Gastrocnemius medialis (tissue), 4 donors: ENCODE results near the gene ZNF324. TPM values are rescaled to one million over a fixed set of nuclear protein-coding genes. Genes with fewer than 3 reads are reported as not detected.

Experiments used
- ATAC-seq, 2 donors: fragments of 150-250 bp; one replicate each; pipeline ENCODE4 v1.9.1; 2016
- DNase-seq, 2 donors: peaks; one replicate each; pipeline ENCODE4 v3.0.0-alpha.2; 2019
- H3K27ac ChIP-seq, 4 donors: fragments of 200-600 bp; sonication (generic); 1 replicate in 1 of 4; 2 replicates in 3 of 4; pipeline ENCODE4 v1.5.1; 2016 to 2018; ENCODE audit warnings: mild to moderate bottlenecking in 2 of 4, moderate library complexity in 1 of 4
- H3K27me3 ChIP-seq, 3 donors: fragments of 200-600 bp; sonication (generic) in 2 of 3; 1 replicate in 1 of 3; 2 replicates in 2 of 3; pipeline versions ENCODE4 v1.5.1 to v1.6.0; 2016 to 2019; ENCODE audit warnings: mild to moderate bottlenecking in 1 of 3, moderate library complexity in 1 of 3
- H3K36me3 ChIP-seq, 2 donors: fragments of 200-600 bp; sonication (generic) in 1 of 2; one replicate each; pipeline ENCODE4 v1.5.1; 2017 to 2018
- H3K4me1 ChIP-seq, 2 donors: fragments of 200-600 bp; sonication (generic) in 1 of 2; one replicate each; pipeline ENCODE4 v1.5.1; 2016 to 2017; ENCODE audit warnings: mild to moderate bottlenecking in 2 of 2
- H3K4me3 ChIP-seq, 4 donors: fragments of 200-600 bp; sonication (generic) in 3 of 4; 1 replicate in 1 of 4; 2 replicates in 3 of 4; pipeline ENCODE4 v1.5.1; 2016 to 2019; ENCODE audit warnings: mild to moderate bottlenecking in 2 of 4
- H3K9me3 ChIP-seq, 3 donors: fragments of 200-600 bp; sonication (generic) in 2 of 3; 1 replicate in 1 of 3; 2 replicates in 2 of 3; pipeline ENCODE4 v1.5.1; 2016 to 2019
- POLR2A ChIP-seq, 2 donors: fragments of 450-650 bp; IDR thresholded peaks; one replicate each; pipeline ENCODE4 v1.6.1; 2017; ENCODE audit warnings: antibody characterized with exemption in 2 of 2, mild to moderate bottlenecking in 2 of 2, moderate library complexity in 2 of 2
- in situ Hi-C, 4 donors: fragments of 200-750 bp; cut with MboI; loops; one replicate each; pipeline versions ENCODE4 v1.15.0 to v1.8.0; 2017; ENCODE audit warnings: low sequenced_read_pairs in 4 of 4
- intact Hi-C: fragments of 100-400 bp; cut with DNase I; formaldehyde crosslinking; loops from one replicate; pipeline ENCODE4 v1.15.1; 2023; ENCODE audit warnings: low total_unique reads
- total RNA-seq, 4 donors: library from RNA; depleted of rRNA; stranded (reverse); fragments of >200 nt; gene quantifications; one replicate each; pipeline versions ENCODE4 v1.1.0 to v1.2.3, GENCODE V29; 2016
- TF ChIP-seq, protein P1 (sequence below), 5 experiments: fragments of 450-650 bp in 3 of 5; fragments of 200-600 bp in 2 of 5; sonication (generic) in 2 of 5; IDR thresholded peaks in 4 of 5; conservative IDR thresholded peaks in 1 of 5; 1 replicate in 4 of 5; 2 replicates in 1 of 5; pipeline ENCODE4 v1.5.1; 2016 to 2019; ENCODE audit warnings: antibody characterized with exemption in 5 of 5, mild to moderate bottlenecking in 3 of 5, moderate library complexity in 3 of 5

ZNF324 gene
- total RNA-seq, 4 donors from 2014 or later, result 8.1 to 11.4 (median 11.3) TPM

DNA sequence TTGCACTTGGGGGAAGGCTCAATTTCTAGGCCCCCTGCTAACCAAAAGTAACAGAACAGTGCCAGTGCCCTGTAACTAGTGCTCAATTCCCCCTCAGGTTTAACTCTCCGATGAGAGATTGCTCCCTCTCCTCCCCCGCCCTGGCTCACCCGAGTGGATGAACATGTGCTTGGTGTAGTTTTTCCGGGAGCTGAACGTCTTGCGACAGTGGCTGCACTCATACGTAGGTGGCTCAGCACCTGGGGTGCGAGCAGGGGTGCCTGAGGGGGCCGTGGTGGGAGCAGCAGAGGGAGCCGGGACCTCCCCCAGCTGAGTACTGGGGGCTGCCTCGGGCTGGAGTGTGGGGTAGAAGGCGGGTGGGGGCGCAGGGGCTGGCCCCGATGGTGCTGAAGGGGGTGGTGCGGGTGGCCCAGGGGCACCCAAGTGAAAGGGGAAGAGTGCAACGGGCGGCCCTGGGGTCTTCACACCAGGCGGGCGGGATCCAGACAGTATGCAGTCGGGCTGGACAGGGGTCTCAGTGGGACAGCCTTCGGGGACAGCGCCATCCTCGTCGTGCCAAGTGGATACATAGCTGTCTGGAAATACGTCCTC, 49.5 kb downstream of the ZNF324 start:
- intact Hi-C loops, result no loop called here
- H3K4me1 ChIP-seq, result peaks cover 34 to 40% of the 10 kb centered on the region in 2 donors
- no peak for TF ChIP-seq POLR2A (IDR thresholded peaks at IDR 0.05)
- TF ChIP-seq, protein P1, sequence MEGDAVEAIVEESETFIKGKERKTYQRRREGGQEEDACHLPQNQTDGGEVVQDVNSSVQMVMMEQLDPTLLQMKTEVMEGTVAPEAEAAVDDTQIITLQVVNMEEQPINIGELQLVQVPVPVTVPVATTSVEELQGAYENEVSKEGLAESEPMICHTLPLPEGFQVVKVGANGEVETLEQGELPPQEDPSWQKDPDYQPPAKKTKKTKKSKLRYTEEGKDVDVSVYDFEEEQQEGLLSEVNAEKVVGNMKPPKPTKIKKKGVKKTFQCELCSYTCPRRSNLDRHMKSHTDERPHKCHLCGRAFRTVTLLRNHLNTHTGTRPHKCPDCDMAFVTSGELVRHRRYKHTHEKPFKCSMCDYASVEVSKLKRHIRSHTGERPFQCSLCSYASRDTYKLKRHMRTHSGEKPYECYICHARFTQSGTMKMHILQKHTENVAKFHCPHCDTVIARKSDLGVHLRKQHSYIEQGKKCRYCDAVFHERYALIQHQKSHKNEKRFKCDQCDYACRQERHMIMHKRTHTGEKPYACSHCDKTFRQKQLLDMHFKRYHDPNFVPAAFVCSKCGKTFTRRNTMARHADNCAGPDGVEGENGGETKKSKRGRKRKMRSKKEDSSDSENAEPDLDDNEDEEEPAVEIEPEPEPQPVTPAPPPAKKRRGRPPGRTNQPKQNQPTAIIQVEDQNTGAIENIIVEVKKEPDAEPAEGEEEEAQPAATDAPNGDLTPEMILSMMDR (IDR thresholded peaks at IDR 0.05 in 4 of 5, conservative IDR thresholded peaks at IDR 0.05 in 1 of 5), result no peak

DNA sequence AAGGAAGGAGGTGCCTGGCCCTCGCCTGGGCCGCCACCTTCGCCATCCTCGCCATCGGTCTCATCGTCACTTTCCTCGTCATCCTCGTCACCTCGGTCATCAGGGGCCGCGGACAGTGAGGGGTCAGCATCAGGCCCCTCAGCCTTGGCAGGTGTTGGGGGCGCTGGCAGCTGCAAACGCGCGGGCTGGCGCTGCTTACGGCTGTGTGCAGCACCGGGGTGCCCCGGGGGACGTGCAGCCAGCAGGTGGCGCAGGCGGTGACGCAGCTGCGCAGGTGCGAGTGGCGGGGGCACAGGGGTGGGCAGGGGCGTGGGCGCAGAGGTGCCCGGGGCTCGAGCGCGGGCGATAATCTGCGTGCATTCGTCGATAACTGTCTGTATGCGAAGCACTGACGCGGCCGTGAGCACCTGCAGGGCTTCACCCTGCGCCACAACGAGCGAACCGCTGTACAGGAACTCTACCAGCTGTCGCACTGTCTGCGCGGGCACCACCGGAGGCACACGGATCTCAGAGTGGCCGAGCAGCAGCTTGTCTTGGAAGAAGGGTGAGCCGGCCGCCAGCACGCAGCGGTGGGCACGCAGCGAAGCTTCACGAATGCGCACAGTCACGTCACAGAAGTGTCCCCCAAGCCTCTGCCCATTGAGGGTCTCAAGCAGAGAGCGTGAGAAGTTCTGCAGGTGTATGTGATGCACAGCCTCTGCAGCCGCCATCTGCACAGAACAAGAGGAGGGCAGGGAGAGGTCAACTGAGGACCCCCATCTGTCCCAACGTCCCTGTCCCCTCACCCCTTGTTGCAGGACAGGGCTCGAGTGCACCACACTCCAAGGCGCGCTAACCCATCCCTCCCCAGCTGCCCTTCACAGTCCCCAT, 50.3 kb downstream of the ZNF324 start:
- DNase-seq (no peak), ATAC-seq (no peak)
- H3K27ac ChIP-seq, result no peak overlapping the region
- H3K4me1 ChIP-seq, result peaks cover 34 to 40% of the 10 kb centered on the region in 2 donors
- peaks cover 0 to 15% of the 10 kb centered on the region in 2 donors for H3K36me3 ChIP-seq
- H3K27me3 ChIP-seq, result no peaks in the 10 kb centered on the region
- no peak overlapping the region for H3K4me3 ChIP-seq
- H3K9me3 ChIP-seq, result no peaks in the 10 kb centered on the region
- in situ Hi-C loops (no loop called here), intact Hi-C loops (no loop called here)
- TF ChIP-seq, protein P1 (IDR thresholded peaks at IDR 0.05 in 4 of 5, conservative IDR thresholded peaks at IDR 0.05 in 1 of 5), result no peak
- TF ChIP-seq POLR2A (IDR thresholded peaks at IDR 0.05), result no peak

More for the DNA sequence above, 49.5 kb downstream of the ZNF324 start:
- in situ Hi-C loops, result no loop called here
- Histone ChIP-seq H3K9me3 (no peaks in the 10 kb centered on the region), H3K27ac (peak overlapping the region in 2 of 4 donors; percentile 33 to 36), H3K4me3 (no peak overlapping the region), H3K27me3 (no peaks in the 10 kb centered on the region), H3K36me3 (peaks cover 0 to 15% of the 10 kb centered on the region in 2 donors)
- ATAC-seq (no peak), DNase-seq (no peak)

DNA sequence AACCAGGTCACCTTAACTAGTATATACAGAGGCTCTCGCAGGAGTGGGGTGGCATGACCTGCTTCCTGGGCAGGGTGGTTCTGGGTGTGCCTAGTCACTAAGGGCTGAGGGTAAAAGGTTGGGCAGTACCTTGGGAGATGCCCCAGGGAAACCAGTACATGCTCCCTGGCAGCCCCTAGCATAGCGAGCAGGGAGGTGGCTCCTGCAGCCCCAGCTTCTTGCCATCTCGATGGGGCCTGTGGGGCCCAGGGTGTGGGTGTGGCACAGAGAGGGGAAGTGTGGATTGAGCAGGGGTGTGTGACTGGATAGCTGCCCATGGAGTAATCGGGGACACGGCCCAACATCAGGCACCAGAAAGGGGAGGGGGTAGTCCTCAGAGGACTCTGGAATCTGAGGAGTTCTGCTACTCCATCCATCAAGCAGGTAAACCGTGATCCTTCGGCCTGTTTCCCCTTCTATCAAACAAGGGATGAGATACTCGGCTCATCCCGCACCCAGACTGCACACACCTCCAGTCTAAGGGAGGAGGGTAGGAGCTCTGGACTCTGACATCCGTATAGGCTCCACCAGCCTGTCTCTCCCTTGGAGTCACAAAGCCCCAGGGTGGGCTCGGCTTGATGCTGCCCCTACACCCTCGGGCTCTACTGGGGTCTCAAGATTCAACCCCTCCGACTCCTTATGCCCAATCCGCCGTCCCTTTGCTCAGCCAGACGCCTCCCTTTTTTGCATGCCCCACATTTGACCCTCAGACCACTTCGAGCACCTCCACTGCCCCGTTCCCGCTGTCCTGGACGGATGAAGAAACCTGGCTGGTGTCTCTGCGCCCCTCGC, 51.6 kb downstream of the ZNF324 start:
- Histone ChIP-seq H3K27ac (peak overlapping the region; percentile 84 to 96 (median 94)), H3K4me3 (peak overlapping the region; percentile 69 to 88 (median 80)), H3K36me3 (peaks cover 0 to 15% of the 10 kb centered on the region in 2 donors), H3K9me3 (no peaks in the 10 kb centered on the region), H3K27me3 (no peaks in the 10 kb centered on the region), H3K4me1 (peaks cover 34 to 40% of the 10 kb centered on the region in 2 donors)
- DNase-seq (no peak), ATAC-seq (no peak)
- intact Hi-C loops, result loop anchor here (1.0 kb wide), 4 partner anchors 19 to 213 kb away; partner anchors contain the start of genes ERVK3-1 and TRIM28
- in situ Hi-C loops, result no loop called here
- TF ChIP-seq POLR2A (IDR thresholded peaks at IDR 0.05), result no peak
- TF ChIP-seq, protein P1 (IDR thresholded peaks at IDR 0.05 in 4 of 5, conservative IDR thresholded peaks at IDR 0.05 in 1 of 5), result peak in 3 of 5 experiments; percentile 39 to 46 (median 42)

DNA sequence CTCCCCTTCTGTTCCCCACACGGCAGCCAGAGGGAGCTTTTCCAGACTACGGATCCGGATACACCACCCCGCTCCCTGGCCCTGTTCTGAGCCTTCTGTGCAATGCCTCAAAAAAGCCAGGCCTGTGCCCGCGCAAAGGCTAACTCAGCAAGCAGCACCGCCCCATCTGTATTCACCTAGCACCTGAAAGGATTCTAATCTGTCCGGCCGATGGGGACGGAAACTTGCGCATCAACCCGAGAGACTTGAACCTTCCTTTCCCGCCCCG, 52.1 kb downstream of the ZNF324 start:
- in situ Hi-C loops (no loop called here), intact Hi-C loops (loop anchor here (1.0 kb wide), 4 partner anchors 20 to 214 kb away; partner anchors contain the start of genes ERVK3-1 and TRIM28)
- no peaks in the 10 kb centered on the region for H3K27me3 ChIP-seq
- ATAC-seq (peak; percentile 28 to 40), DNase-seq (peak; percentile 20 to 39)
- H3K9me3 ChIP-seq, result no peaks in the 10 kb centered on the region
- no peak for TF ChIP-seq POLR2A (IDR thresholded peaks at IDR 0.05)
- TF ChIP-seq, protein P1 (IDR thresholded peaks at IDR 0.05 in 4 of 5, conservative IDR thresholded peaks at IDR 0.05 in 1 of 5), result no peak
- H3K4me1 ChIP-seq, result peaks cover 34 to 36% of the 10 kb centered on the region in 2 donors
- H3K4me3 ChIP-seq, result peak overlapping the region; percentile 69 to 88 (median 80)
- peak overlapping the region; percentile 84 to 96 (median 94) for H3K27ac ChIP-seq
- H3K36me3 ChIP-seq, result peaks cover 0 to 15% of the 10 kb centered on the region in 2 donors
